ENCODE measurements around the gene KRTAP10-12. TPM values are rescaled to one million over a fixed set of nuclear protein-coding genes. Genes with fewer than 3 reads are reported as not detected.

The KRTAP10-12 gene
- total RNA-seq, 1 experiment from 2014 or later: not detected

DNA sequence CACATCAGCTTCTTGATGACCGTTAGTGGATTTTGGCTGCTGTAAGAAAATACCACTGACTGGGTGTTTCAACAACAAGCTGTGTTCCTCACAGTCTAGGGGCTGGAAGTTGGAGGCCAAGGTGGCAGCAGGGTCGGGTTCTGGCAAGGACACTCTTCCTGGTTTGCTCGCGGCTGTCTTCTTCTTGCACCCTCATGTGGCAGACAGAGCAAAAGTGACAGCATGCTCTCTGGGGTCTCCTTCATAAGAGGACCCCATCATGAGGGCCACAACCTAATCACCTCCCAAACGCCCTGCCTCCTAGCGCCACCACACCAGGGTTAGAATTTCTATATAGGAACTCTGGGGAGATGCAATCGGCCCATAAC, 33.0 kb downstream of the KRTAP10-12 start:
- CTCF ChIA-PET: no interaction called here
- no peak for DNase-seq (ENCODE audit: low spot score)

DNA sequence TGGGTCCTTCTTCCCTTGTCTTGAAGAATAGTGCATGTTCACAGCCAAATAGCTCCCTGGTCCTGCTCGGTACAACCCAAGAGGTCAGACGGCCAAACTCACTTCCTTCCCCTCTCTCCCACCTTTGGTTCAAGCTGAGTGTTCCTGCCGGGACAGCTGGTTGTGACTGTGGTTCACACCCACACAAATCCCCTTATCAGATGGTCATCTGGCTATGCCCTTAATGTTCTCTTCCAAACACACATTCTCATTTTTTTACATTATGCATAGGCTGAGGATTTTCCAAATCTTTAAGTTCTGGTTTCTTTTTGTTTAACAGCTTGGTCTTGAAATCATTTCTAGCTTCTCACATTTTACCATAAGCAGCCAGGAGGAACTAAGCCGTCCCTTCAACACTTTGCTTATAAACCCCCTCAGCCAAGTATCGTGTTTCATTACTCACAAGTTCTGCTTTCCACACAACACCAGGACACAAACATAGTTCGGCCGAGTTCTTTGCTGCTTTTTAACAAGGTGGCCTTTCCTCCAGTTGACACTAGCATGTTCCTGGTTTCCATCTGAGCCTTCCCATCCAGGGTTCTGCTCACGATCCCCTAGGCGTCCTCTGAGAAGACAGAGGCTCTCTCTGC, 34.1 kb downstream of the KRTAP10-12 start:
- H3K9me3 Mint-ChIP-seq: peaks cover 7% of the 10 kb centered on the region
- DNase-seq (ENCODE audit: low spot score) (no peak), ATAC-seq (no peak)
- ChIA-PET POLR2A (no interaction called here), CTCF (interaction anchor here (0.8 to 1.4 kb wide), 4 partner anchors 12 to 220 kb away, joined by 3 to 6 read pairs (median 3); partner anchors contain the start of gene TSPEAR)
- H3K27me3 Mint-ChIP-seq (ENCODE audit: low read depth): peaks cover under 1% of the 10 kb centered on the region; the same call in 1 of the 2 replicates
- peaks cover 5% of the 10 kb centered on the region for H3K36me3 Mint-ChIP-seq
- no peak overlapping the region for H3K4me3 Mint-ChIP-seq
- no peak overlapping the region for H3K27ac Mint-ChIP-seq
- H3K4me1 Mint-ChIP-seq: peaks cover 11% of the 10 kb centered on the region
- TF ChIP-seq ZNF263 (CRISPR knock-in tag; IDR thresholded peaks at IDR 0.05; ENCODE audit: low read depth) (no peak), NR1H2 (CRISPR knock-in tag; IDR thresholded peaks at IDR 0.05) (no peak), TP53 (CRISPR knock-in tag; IDR thresholded peaks at IDR 0.05) (no peak), JAZF1 (CRISPR knock-in tag; IDR thresholded peaks at IDR 0.05) (no peak), CREB1 (CRISPR knock-in tag; IDR thresholded peaks at IDR 0.05) (no peak), FOXJ3 (CRISPR knock-in tag; IDR thresholded peaks at IDR 0.05; ENCODE audit: borderline replicate concordance) (no peak)
- TF ChIP-seq, protein P1, sequence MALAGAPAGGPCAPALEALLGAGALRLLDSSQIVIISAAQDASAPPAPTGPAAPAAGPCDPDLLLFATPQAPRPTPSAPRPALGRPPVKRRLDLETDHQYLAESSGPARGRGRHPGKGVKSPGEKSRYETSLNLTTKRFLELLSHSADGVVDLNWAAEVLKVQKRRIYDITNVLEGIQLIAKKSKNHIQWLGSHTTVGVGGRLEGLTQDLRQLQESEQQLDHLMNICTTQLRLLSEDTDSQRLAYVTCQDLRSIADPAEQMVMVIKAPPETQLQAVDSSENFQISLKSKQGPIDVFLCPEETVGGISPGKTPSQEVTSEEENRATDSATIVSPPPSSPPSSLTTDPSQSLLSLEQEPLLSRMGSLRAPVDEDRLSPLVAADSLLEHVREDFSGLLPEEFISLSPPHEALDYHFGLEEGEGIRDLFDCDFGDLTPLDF (CRISPR knock-in tag; IDR thresholded peaks at IDR 0.05): no peak
- TF ChIP-seq, protein P2, sequence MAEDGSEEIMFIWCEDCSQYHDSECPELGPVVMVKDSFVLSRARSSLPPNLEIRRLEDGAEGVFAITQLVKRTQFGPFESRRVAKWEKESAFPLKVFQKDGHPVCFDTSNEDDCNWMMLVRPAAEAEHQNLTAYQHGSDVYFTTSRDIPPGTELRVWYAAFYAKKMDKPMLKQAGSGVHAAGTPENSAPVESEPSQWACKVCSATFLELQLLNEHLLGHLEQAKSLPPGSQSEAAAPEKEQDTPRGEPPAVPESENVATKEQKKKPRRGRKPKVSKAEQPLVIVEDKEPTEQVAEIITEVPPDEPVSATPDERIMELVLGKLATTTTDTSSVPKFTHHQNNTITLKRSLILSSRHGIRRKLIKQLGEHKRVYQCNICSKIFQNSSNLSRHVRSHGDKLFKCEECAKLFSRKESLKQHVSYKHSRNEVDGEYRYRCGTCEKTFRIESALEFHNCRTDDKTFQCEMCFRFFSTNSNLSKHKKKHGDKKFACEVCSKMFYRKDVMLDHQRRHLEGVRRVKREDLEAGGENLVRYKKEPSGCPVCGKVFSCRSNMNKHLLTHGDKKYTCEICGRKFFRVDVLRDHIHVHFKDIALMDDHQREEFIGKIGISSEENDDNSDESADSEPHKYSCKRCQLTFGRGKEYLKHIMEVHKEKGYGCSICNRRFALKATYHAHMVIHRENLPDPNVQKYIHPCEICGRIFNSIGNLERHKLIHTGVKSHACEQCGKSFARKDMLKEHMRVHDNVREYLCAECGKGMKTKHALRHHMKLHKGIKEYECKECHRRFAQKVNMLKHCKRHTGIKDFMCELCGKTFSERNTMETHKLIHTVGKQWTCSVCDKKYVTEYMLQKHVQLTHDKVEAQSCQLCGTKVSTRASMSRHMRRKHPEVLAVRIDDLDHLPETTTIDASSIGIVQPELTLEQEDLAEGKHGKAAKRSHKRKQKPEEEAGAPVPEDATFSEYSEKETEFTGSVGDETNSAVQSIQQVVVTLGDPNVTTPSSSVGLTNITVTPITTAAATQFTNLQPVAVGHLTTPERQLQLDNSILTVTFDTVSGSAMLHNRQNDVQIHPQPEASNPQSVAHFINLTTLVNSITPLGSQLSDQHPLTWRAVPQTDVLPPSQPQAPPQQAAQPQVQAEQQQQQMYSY (CRISPR knock-in tag; IDR thresholded peaks at IDR 0.05): no peak
- TF ChIP-seq, protein P3, sequence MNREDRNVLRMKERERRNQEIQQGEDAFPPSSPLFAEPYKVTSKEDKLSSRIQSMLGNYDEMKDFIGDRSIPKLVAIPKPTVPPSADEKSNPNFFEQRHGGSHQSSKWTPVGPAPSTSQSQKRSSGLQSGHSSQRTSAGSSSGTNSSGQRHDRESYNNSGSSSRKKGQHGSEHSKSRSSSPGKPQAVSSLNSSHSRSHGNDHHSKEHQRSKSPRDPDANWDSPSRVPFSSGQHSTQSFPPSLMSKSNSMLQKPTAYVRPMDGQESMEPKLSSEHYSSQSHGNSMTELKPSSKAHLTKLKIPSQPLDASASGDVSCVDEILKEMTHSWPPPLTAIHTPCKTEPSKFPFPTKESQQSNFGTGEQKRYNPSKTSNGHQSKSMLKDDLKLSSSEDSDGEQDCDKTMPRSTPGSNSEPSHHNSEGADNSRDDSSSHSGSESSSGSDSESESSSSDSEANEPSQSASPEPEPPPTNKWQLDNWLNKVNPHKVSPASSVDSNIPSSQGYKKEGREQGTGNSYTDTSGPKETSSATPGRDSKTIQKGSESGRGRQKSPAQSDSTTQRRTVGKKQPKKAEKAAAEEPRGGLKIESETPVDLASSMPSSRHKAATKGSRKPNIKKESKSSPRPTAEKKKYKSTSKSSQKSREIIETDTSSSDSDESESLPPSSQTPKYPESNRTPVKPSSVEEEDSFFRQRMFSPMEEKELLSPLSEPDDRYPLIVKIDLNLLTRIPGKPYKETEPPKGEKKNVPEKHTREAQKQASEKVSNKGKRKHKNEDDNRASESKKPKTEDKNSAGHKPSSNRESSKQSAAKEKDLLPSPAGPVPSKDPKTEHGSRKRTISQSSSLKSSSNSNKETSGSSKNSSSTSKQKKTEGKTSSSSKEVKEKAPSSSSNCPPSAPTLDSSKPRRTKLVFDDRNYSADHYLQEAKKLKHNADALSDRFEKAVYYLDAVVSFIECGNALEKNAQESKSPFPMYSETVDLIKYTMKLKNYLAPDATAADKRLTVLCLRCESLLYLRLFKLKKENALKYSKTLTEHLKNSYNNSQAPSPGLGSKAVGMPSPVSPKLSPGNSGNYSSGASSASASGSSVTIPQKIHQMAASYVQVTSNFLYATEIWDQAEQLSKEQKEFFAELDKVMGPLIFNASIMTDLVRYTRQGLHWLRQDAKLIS (CRISPR knock-in tag; IDR thresholded peaks at IDR 0.05; ENCODE audit: borderline replicate concordance): no peak

More for the DNA sequence above, 33.0 kb downstream of the KRTAP10-12 start:
- POLR2A ChIA-PET: no interaction called here
- TF ChIP-seq SOX15 (CRISPR knock-in tag; IDR thresholded peaks at IDR 0.05) (no peak), GTF2I (CRISPR knock-in tag; conservative IDR thresholded peaks at IDR 0.05) (no peak), TEAD4 (CRISPR knock-in tag; IDR thresholded peaks at IDR 0.05) (no peak)
- TF ChIP-seq, protein P4, sequence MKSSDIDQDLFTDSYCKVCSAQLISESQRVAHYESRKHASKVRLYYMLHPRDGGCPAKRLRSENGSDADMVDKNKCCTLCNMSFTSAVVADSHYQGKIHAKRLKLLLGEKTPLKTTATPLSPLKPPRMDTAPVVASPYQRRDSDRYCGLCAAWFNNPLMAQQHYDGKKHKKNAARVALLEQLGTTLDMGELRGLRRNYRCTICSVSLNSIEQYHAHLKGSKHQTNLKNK (CRISPR knock-in tag; IDR thresholded peaks at IDR 0.05): no peak
- TF ChIP-seq, protein P5, sequence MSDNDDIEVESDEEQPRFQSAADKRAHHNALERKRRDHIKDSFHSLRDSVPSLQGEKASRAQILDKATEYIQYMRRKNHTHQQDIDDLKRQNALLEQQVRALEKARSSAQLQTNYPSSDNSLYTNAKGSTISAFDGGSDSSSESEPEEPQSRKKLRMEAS (CRISPR knock-in tag; IDR thresholded peaks at IDR 0.05): no peak
- TF ChIP-seq, protein P2 (CRISPR knock-in tag; IDR thresholded peaks at IDR 0.05): no peak
- H3K9me3 Mint-ChIP-seq: peaks cover 6% of the 10 kb centered on the region
- H3K36me3 Mint-ChIP-seq: no peaks in the 10 kb centered on the region
- no peaks in the 10 kb centered on the region; the same call in 1 of the 2 replicates for H3K27me3 Mint-ChIP-seq (ENCODE audit: low read depth)
- ATAC-seq: no peak
- no peak overlapping the region for H3K4me3 Mint-ChIP-seq
- H3K27ac Mint-ChIP-seq: no peak overlapping the region
- H3K4me1 Mint-ChIP-seq: peaks cover 5% of the 10 kb centered on the region; the same call in 1 of the 2 replicates
